ENCODE results near the gene LIN7B. TPM values are rescaled to one million over a fixed set of nuclear protein-coding genes. Genes with fewer than 3 reads are reported as not detected.

LIN7B gene
- total and polyA plus RNA-seq, 2 of the 13 experiments (the other 11 are each of a cell fraction or from before 2014, with no cell fraction given): 5.3 to 7.6 TPM

DNA sequence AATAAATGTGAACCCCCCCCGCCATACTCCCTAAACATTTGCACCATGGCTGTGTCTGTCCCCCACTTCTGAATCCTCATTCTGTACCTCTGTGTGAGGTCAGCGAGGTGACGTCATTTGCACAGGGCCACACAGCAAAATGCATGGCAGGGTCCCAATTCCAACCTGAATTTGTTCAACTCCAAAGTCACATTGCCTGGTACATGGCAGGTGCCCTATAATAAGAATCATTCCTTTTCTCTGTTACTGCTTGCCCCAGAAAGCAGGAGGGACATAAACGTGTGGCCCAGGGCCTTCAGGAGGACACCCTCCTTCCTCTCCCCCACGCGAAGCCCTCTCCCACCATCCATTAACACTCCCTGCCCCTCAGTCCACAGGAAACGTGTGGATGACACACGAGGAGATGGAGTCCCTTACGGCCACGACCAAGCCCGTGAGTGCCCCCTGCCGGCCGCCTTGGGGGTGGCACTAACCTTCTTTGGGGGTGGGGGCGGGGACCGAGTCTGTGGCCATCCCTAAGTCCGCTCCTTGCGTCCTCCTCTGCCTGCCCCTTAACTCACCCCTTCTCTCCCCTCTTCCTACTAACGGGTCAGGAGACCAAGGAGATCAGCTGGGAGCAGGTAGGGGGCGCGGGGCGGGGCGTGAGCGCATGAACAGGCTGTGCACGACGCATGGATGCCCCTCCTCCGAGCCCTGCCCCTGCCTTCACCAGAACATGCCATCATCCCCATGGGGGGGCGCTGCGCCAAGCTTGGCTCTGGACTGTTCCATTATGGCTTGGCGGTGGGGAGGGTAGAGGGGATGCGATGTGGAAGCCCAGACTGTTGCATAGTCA, 31.6 kb downstream of the LIN7B start (continued):
- TF ChIP-seq ZNF282 (IDR thresholded peaks at IDR 0.05; ENCODE audit: partially characterized antibody) (no peak), IRF2 (CRISPR knock-in tag; IDR thresholded peaks at IDR 0.05) (no peak), NRL (CRISPR knock-in tag; IDR thresholded peaks at IDR 0.05; ENCODE audit: borderline replicate concordance) (no peak), KLF15 (CRISPR knock-in tag; IDR thresholded peaks at IDR 0.05; ENCODE audit: borderline replicate concordance) (no peak), THAP11 (CRISPR knock-in tag; IDR thresholded peaks at IDR 0.05) (0 out of 2 replicates have a peak, but pooled peaks have one; percentile 12), HDAC1 (CRISPR knock-in tag; IDR thresholded peaks at IDR 0.05) (0 out of 2 replicates have a peak, but pooled peaks have one; percentile 16), XRCC5 (optimal IDR thresholded peaks at IDR 0.05; ENCODE audit: low read length) (peak; percentile 71), ZNF891 (CRISPR knock-in tag; IDR thresholded peaks at IDR 0.05) (no peak), SOX6 (IDR thresholded peaks at IDR 0.05) (no peak), SOX6 (CRISPR knock-in tag; IDR thresholded peaks at IDR 0.05) (peak; percentile 40; the same call in 1 of the 2 replicates), KAT8 (CRISPR knock-in tag; IDR thresholded peaks at IDR 0.05) (0 out of 2 replicates have a peak, but pooled peaks have one; percentile 21), ZKSCAN1 (IDR thresholded peaks at IDR 0.05; ENCODE audit: low read length) (no peak), ZFP82 (CRISPR knock-in tag; IDR thresholded peaks at IDR 0.05; ENCODE audit: borderline replicate concordance) (no peak), POLR2AphosphoS2 (IDR thresholded peaks at IDR 0.05; ENCODE audit: low read depth, low read length) (no peak)
- TF ChIP-seq, protein P1, sequence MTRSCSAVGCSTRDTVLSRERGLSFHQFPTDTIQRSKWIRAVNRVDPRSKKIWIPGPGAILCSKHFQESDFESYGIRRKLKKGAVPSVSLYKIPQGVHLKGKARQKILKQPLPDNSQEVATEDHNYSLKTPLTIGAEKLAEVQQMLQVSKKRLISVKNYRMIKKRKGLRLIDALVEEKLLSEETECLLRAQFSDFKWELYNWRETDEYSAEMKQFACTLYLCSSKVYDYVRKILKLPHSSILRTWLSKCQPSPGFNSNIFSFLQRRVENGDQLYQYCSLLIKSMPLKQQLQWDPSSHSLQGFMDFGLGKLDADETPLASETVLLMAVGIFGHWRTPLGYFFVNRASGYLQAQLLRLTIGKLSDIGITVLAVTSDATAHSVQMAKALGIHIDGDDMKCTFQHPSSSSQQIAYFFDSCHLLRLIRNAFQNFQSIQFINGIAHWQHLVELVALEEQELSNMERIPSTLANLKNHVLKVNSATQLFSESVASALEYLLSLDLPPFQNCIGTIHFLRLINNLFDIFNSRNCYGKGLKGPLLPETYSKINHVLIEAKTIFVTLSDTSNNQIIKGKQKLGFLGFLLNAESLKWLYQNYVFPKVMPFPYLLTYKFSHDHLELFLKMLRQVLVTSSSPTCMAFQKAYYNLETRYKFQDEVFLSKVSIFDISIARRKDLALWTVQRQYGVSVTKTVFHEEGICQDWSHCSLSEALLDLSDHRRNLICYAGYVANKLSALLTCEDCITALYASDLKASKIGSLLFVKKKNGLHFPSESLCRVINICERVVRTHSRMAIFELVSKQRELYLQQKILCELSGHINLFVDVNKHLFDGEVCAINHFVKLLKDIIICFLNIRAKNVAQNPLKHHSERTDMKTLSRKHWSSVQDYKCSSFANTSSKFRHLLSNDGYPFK (CRISPR knock-in tag; IDR thresholded peaks at IDR 0.05; ENCODE audit: borderline replicate concordance): 0 out of 2 replicates have a peak, but pooled peaks have one; percentile 24
- TF ChIP-seq, protein P2, sequence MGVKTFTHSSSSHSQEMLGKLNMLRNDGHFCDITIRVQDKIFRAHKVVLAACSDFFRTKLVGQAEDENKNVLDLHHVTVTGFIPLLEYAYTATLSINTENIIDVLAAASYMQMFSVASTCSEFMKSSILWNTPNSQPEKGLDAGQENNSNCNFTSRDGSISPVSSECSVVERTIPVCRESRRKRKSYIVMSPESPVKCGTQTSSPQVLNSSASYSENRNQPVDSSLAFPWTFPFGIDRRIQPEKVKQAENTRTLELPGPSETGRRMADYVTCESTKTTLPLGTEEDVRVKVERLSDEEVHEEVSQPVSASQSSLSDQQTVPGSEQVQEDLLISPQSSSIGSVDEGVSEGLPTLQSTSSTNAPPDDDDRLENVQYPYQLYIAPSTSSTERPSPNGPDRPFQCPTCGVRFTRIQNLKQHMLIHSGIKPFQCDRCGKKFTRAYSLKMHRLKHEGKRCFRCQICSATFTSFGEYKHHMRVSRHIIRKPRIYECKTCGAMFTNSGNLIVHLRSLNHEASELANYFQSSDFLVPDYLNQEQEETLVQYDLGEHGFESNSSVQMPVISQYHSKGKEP (CRISPR knock-in tag; IDR thresholded peaks at IDR 0.05): no peak
- TF ChIP-seq, protein P3, sequence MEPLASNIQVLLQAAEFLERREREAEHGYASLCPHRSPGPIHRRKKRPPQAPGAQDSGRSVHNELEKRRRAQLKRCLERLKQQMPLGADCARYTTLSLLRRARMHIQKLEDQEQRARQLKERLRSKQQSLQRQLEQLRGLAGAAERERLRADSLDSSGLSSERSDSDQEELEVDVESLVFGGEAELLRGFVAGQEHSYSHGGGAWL (CRISPR knock-in tag; IDR thresholded peaks at IDR 0.05): peak; percentile 36; the same call in 1 of the 2 replicates
- TF ChIP-seq, protein P4, sequence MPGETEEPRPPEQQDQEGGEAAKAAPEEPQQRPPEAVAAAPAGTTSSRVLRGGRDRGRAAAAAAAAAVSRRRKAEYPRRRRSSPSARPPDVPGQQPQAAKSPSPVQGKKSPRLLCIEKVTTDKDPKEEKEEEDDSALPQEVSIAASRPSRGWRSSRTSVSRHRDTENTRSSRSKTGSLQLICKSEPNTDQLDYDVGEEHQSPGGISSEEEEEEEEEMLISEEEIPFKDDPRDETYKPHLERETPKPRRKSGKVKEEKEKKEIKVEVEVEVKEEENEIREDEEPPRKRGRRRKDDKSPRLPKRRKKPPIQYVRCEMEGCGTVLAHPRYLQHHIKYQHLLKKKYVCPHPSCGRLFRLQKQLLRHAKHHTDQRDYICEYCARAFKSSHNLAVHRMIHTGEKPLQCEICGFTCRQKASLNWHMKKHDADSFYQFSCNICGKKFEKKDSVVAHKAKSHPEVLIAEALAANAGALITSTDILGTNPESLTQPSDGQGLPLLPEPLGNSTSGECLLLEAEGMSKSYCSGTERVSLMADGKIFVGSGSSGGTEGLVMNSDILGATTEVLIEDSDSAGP (CRISPR knock-in tag; IDR thresholded peaks at IDR 0.05; ENCODE audit: borderline replicate concordance): peak; percentile 29; the same call in 1 of the 2 replicates
- TF ChIP-seq, protein P5, sequence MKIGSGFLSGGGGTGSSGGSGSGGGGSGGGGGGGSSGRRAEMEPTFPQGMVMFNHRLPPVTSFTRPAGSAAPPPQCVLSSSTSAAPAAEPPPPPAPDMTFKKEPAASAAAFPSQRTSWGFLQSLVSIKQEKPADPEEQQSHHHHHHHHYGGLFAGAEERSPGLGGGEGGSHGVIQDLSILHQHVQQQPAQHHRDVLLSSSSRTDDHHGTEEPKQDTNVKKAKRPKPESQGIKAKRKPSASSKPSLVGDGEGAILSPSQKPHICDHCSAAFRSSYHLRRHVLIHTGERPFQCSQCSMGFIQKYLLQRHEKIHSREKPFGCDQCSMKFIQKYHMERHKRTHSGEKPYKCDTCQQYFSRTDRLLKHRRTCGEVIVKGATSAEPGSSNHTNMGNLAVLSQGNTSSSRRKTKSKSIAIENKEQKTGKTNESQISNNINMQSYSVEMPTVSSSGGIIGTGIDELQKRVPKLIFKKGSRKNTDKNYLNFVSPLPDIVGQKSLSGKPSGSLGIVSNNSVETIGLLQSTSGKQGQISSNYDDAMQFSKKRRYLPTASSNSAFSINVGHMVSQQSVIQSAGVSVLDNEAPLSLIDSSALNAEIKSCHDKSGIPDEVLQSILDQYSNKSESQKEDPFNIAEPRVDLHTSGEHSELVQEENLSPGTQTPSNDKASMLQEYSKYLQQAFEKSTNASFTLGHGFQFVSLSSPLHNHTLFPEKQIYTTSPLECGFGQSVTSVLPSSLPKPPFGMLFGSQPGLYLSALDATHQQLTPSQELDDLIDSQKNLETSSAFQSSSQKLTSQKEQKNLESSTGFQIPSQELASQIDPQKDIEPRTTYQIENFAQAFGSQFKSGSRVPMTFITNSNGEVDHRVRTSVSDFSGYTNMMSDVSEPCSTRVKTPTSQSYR (CRISPR knock-in tag; IDR thresholded peaks at IDR 0.05; ENCODE audit: borderline replicate concordance): peak; percentile 50; the same call in 1 of the 2 replicates

Measured in HepG2 (cell line).